WTC11 (cell line): ENCODE results near the gene IL4I1. TPM values are rescaled to one million over a fixed set of nuclear protein-coding genes. Genes with fewer than 3 reads are reported as not detected.
A peak's percentile ranks its signal among the peaks of the same experiment; 100 is the strongest.

Source experiments
- ATAC-seq: fragments of 200-7000 bp; cut with Tn5 transposase; 2 replicates; pipeline ENCODE4 v1.10.0; 2021; ENCODE audit warnings: mild to moderate bottlenecking, moderate library complexity
- CTCF ChIA-PET: fragments of 300-600 bp; sonication (Branson Sonifier 250); formaldehyde crosslinking; loops from one replicate; lab custom pipeline; 2021; ENCODE audit warnings: antibody characterized with exemption; lab: Charles Lee
- POLR2A ChIA-PET: fragments of 350-600 bp; sonication (Branson Sonifier 250); formaldehyde crosslinking; loops from one replicate; lab custom pipeline; 2021; ENCODE audit warnings: antibody characterized with exemption; lab: Charles Lee
- DNase-seq: peaks from one replicate; pipeline ENCODE4 v3.0.0; 2021; ENCODE audit warnings: low spot score
- H3K27ac Mint-ChIP-seq: 2 replicates; pipeline ENCODE4 v1.8.0; 2021; ENCODE audit warnings: mixed read lengths
- H3K27me3 Mint-ChIP-seq: 2 replicates; pipeline ENCODE4 v1.8.0; 2021; ENCODE audit warnings: low read depth, mild to moderate bottlenecking, moderate library complexity, mixed read lengths
- H3K36me3 Mint-ChIP-seq: 2 replicates; pipeline ENCODE4 v1.8.0; 2021; ENCODE audit warnings: mixed read lengths
- H3K4me1 Mint-ChIP-seq: 2 replicates; pipeline ENCODE4 v1.8.0; 2022; ENCODE audit warnings: mixed read lengths
- H3K4me3 Mint-ChIP-seq: 2 replicates; pipeline ENCODE4 v1.8.0; 2021; ENCODE audit warnings: mild to moderate bottlenecking, moderate library complexity, mixed read lengths
- H3K9me3 Mint-ChIP-seq: 2 replicates; pipeline ENCODE4 v1.8.0; 2021; ENCODE audit warnings: mixed read lengths
- CBFB ChIP-seq: sonication (generic); formaldehyde crosslinking; IDR thresholded peaks from 2 replicates; pipeline ENCODE4 v1.8.1; 2022; ENCODE audit warnings: mild to moderate bottlenecking, low read depth, missing genetic modification reagents
- FOXP1 ChIP-seq: sonication (generic); formaldehyde crosslinking; IDR thresholded peaks from 2 replicates; pipeline ENCODE4 v1.8.0; 2022; ENCODE audit warnings: missing genetic modification reagents, mild to moderate bottlenecking, moderate library complexity, borderline replicate concordance
- MYBL2 ChIP-seq: sonication (generic); formaldehyde crosslinking; IDR thresholded peaks from 2 replicates; pipeline ENCODE4 v1.8.1; 2023; ENCODE audit warnings: mild to moderate bottlenecking, moderate library complexity, missing genetic modification reagents
- NR1H2 ChIP-seq: sonication (generic); formaldehyde crosslinking; IDR thresholded peaks from 2 replicates; pipeline ENCODE4 v1.9.0; 2021; ENCODE audit warnings: mild to moderate bottlenecking, moderate library complexity, missing genetic modification reagents
- SMAD4 ChIP-seq: sonication (generic); formaldehyde crosslinking; IDR thresholded peaks from 2 replicates; pipeline ENCODE4 v1.8.0; 2022; ENCODE audit warnings: mild to moderate bottlenecking, missing genetic modification reagents
- SOX15 ChIP-seq: fragments of 250-450 bp; sonication (Bioruptor Pico); IDR thresholded peaks from 2 replicates; pipeline ENCODE4 v1.9.0; 2021; ENCODE audit warnings: mild to moderate bottlenecking
- ZNF121 ChIP-seq: sonication (generic); formaldehyde crosslinking; IDR thresholded peaks from 2 replicates; pipeline ENCODE4 v1.8.0; 2023; ENCODE audit warnings: missing genetic modification reagents
- ZNF671 ChIP-seq: fragments of 250-450 bp; sonication (Bioruptor Pico); IDR thresholded peaks from 2 replicates; pipeline ENCODE4 v1.8.0; 2021; ENCODE audit warnings: mild to moderate bottlenecking
- total RNA-seq: library from RNA; stranded (reverse); gene quantifications from 3 replicates; pipeline ENCODE4 v1.2.3, GENCODE V29; 2021
- TF ChIP-seq, protein P1 (sequence below): sonication (generic); formaldehyde crosslinking; conservative IDR thresholded peaks from 2 replicates; pipeline ENCODE4 v1.8.1; 2023; ENCODE audit warnings: mild to moderate bottlenecking, low read depth, missing genetic modification reagents, moderate library complexity
- TF ChIP-seq, protein P2 (sequence below): fragments of 250-450 bp; sonication (Bioruptor Pico); conservative IDR thresholded peaks from 2 replicates; pipeline ENCODE4 v1.9.0; 2021; ENCODE audit warnings: mild to moderate bottlenecking
- TF ChIP-seq, protein P3 (sequence below): fragments of 250-450 bp; sonication (Bioruptor Pico); IDR thresholded peaks from 2 replicates; pipeline ENCODE4 v1.8.0; 2021; ENCODE audit warnings: mild to moderate bottlenecking
- TF ChIP-seq, protein P4 (sequence below): fragments of 200-600 bp; IDR thresholded peaks from 2 replicates; pipeline ENCODE4 v1.8.0; 2022; ENCODE audit warnings: antibody characterized with exemption

The IL4I1 gene
- total RNA-seq, 1 experiment from 2014 or later = 0.83 TPM

DNA sequence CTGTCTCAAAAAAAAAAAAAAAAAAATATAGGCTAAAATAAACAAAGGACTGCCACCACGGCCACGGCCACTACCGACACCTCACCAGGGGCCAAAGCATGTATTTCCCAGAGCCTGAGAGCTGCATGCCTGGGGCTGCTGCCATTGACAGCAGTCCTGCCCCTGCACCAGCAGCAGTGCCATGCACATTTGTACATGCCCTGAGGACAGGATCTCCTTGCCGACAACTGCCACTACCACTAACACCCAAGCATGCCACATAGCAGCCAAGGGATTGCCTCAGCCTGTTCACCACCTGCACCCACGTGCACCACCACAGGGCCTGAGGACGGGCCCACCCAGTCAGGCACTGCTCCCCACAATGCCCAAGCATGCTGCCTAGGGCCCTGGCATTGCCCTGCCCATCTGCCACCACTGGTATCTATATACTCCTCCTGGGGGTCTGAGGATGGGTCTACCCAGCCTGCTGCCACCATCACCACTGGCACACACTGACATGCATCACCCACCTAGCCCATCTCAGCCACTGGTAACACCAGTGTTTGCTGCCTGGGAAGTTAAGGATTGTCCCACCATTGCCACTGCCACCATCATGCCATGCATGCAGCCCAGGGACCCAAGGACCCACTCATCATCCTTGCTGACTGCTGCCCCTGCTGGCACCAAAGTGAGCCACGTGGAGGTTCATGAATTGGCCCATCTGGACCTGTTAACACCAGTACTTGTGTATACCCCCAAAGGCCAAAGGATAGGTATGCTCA, 43.2 kb upstream of the IL4I1 start:
- Mint-ChIP-seq H3K27me3 (no peaks in the 10 kb centered on the region; the same call in 1 of the 2 replicates), H3K36me3 (no peaks in the 10 kb centered on the region), H3K9me3 (no peaks in the 10 kb centered on the region), H3K4me1 (no peaks in the 10 kb centered on the region), H3K4me3 (no peak overlapping the region), H3K27ac (no peak overlapping the region)
- ATAC-seq (peak; percentile 18; the same call in 1 of the 2 replicates), DNase-seq (no peak)
- ChIA-PET CTCF (interaction anchor here (0.6 to 2.5 kb wide), 5 partner anchors 10 to 45 kb away, joined by 3 to 41 read pairs (median 4); no protein-coding TSS in a partner anchor), POLR2A (interaction anchor here (0.7 kb wide), 1 partner anchor 47 kb away, joined by 4 read pairs; no protein-coding TSS in a partner anchor)
- TF ChIP-seq SMAD4 (no peak), ZNF121 (CRISPR knock-in tag) (0 out of 2 replicates have a peak, but pooled peaks have one; percentile 48)

DNA sequence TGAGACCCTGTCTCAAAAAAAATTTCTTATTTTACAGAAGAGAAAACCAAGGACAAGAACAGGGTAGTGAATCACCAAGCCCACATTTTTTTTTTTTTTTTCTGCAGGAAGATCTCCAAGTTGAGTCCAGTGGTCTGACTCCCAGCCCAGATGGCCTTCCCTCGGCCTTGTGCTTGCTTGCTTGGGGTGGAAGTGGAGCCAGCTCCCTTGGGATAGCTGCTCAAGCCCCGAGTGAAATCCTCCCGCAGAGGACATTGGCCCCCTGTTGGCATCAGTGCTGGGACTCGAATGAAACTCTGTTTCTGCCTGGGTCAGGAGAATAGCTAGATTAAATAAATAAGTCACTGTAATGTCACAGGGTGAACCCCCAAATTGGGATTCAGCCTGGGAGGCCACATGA, 42.0 kb upstream of the IL4I1 start:
- no peak for DNase-seq
- TF ChIP-seq, protein P1, sequence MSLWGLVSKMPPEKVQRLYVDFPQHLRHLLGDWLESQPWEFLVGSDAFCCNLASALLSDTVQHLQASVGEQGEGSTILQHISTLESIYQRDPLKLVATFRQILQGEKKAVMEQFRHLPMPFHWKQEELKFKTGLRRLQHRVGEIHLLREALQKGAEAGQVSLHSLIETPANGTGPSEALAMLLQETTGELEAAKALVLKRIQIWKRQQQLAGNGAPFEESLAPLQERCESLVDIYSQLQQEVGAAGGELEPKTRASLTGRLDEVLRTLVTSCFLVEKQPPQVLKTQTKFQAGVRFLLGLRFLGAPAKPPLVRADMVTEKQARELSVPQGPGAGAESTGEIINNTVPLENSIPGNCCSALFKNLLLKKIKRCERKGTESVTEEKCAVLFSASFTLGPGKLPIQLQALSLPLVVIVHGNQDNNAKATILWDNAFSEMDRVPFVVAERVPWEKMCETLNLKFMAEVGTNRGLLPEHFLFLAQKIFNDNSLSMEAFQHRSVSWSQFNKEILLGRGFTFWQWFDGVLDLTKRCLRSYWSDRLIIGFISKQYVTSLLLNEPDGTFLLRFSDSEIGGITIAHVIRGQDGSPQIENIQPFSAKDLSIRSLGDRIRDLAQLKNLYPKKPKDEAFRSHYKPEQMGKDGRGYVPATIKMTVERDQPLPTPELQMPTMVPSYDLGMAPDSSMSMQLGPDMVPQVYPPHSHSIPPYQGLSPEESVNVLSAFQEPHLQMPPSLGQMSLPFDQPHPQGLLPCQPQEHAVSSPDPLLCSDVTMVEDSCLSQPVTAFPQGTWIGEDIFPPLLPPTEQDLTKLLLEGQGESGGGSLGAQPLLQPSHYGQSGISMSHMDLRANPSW (CRISPR knock-in tag) = no peak
- no peak for TF ChIP-seq CBFB (CRISPR knock-in tag)
- TF ChIP-seq SOX15 (CRISPR knock-in tag) = no peak
- TF ChIP-seq, protein P2, sequence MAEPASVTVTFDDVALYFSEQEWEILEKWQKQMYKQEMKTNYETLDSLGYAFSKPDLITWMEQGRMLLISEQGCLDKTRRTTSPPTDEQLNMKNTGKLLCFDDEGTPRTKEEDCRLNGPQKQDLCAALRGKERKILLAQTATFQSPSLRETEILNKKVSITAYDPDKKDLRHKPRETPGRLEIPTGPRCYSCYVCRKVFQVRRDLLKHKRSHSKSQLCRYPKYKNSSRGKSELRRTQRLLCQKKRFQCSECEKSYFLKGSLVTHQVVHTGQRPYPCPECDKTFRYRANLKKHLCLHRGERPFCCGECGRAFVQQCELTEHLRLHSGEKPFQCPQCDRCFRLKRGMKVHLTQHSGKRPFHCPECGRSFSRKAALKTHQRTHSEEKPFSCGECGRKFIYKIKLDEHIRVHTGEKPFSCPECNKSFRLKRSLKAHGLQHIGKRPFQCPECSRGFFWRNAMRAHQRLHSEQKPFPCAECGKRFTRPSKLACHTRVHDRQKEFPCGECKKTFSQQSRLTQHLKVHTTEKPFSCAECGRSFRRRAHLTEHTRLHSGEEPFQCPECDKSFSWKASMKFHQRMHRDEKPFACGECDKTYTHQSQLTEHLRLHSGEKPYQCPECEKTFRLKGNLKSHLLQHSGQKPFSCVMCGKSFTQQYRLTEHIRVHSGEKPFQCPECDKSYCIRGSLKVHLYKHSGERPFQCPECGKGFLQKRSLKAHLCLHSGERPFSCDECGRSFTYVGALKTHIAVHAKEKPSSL (CRISPR knock-in tag) = no peak
- TF ChIP-seq, protein P3, sequence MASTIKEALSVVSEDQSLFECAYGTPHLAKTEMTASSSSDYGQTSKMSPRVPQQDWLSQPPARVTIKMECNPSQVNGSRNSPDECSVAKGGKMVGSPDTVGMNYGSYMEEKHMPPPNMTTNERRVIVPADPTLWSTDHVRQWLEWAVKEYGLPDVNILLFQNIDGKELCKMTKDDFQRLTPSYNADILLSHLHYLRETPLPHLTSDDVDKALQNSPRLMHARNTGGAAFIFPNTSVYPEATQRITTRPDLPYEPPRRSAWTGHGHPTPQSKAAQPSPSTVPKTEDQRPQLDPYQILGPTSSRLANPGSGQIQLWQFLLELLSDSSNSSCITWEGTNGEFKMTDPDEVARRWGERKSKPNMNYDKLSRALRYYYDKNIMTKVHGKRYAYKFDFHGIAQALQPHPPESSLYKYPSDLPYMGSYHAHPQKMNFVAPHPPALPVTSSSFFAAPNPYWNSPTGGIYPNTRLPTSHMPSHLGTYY (CRISPR knock-in tag) = no peak
- no peak for TF ChIP-seq MYBL2 (CRISPR knock-in tag)
- TF ChIP-seq ZNF671 (CRISPR knock-in tag) = no peak
- ATAC-seq = no peak
- H3K27ac Mint-ChIP-seq = no peak overlapping the region
- no peak overlapping the region for H3K4me3 Mint-ChIP-seq
- no peaks in the 10 kb centered on the region; the same call in 1 of the 2 replicates for H3K27me3 Mint-ChIP-seq
- ChIA-PET CTCF (interaction anchor here (1.3 to 2.5 kb wide), 9 partner anchors 9 to 87 kb away, joined by 3 to 41 read pairs (median 8); partner anchors contain the start of genes VRK3 and ZNF473), POLR2A (no interaction called here)
- H3K36me3 Mint-ChIP-seq = no peaks in the 10 kb centered on the region
- H3K4me1 Mint-ChIP-seq = no peaks in the 10 kb centered on the region
- no peaks in the 10 kb centered on the region for H3K9me3 Mint-ChIP-seq

DNA sequence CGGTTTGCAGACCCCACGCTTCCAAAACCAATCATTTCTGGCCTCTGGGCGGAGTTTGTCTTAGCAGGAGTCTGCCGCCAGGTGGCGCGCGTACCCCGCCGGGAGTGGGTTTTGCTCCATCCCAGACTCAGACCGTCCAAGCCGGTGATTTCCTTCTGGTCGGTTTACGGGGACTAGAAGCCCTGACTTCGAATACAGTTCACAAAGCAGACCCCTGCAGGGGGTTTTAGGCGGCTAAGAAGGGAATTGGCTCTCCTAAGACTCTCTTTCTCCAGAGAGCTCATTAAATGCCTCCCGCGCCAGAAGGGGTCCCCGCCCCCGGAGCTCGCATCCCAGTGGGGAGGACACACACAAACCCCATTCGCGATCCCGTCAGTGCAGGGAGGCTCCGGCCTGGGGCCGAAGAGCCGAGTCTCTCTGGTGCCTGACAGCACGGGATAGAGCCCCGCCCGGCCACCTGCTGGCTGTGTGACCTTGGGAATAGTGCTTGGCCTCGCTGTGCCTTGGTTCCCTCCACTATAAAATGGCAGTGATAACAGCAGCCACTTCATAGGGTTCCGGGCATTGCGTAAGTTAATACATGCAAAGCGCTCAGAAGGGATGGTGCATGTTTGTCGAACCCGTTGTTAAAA, 41.2 kb upstream of the IL4I1 start:
- Mint-ChIP-seq H3K27ac (no peak overlapping the region), H3K4me3 (peak overlapping the region; percentile 51), H3K27me3 (no peaks in the 10 kb centered on the region; the same call in 1 of the 2 replicates), H3K36me3 (no peaks in the 10 kb centered on the region), H3K9me3 (no peaks in the 10 kb centered on the region), H3K4me1 (no peaks in the 10 kb centered on the region)
- CTCF ChIA-PET = interaction anchor here (0.7 to 2.5 kb wide), 20 partner anchors 8 to 87 kb away, joined by 3 to 41 read pairs (median 6); partner anchors contain the start of genes NUP62, VRK3 and ZNF473
- TF ChIP-seq FOXP1 (CRISPR knock-in tag) (no peak), NR1H2 (CRISPR knock-in tag) (no peak)
- TF ChIP-seq, protein P4, sequence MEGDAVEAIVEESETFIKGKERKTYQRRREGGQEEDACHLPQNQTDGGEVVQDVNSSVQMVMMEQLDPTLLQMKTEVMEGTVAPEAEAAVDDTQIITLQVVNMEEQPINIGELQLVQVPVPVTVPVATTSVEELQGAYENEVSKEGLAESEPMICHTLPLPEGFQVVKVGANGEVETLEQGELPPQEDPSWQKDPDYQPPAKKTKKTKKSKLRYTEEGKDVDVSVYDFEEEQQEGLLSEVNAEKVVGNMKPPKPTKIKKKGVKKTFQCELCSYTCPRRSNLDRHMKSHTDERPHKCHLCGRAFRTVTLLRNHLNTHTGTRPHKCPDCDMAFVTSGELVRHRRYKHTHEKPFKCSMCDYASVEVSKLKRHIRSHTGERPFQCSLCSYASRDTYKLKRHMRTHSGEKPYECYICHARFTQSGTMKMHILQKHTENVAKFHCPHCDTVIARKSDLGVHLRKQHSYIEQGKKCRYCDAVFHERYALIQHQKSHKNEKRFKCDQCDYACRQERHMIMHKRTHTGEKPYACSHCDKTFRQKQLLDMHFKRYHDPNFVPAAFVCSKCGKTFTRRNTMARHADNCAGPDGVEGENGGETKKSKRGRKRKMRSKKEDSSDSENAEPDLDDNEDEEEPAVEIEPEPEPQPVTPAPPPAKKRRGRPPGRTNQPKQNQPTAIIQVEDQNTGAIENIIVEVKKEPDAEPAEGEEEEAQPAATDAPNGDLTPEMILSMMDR = peak; percentile 92
- DNase-seq (peak; percentile 90), ATAC-seq (peak; percentile 86)
- POLR2A ChIA-PET = no interaction called here
